ENCODE measurements around the gene TUBGCP6.

Gene TUBGCP6

GRCh38 chr22:50218996-50219727, 25.7 kb downstream of the TUBGCP6 start:
- no peaks in the 10 kb centered on the region for H3K36me3 ChIP-seq (ENCODE audit: insufficient read depth)

DNA sequence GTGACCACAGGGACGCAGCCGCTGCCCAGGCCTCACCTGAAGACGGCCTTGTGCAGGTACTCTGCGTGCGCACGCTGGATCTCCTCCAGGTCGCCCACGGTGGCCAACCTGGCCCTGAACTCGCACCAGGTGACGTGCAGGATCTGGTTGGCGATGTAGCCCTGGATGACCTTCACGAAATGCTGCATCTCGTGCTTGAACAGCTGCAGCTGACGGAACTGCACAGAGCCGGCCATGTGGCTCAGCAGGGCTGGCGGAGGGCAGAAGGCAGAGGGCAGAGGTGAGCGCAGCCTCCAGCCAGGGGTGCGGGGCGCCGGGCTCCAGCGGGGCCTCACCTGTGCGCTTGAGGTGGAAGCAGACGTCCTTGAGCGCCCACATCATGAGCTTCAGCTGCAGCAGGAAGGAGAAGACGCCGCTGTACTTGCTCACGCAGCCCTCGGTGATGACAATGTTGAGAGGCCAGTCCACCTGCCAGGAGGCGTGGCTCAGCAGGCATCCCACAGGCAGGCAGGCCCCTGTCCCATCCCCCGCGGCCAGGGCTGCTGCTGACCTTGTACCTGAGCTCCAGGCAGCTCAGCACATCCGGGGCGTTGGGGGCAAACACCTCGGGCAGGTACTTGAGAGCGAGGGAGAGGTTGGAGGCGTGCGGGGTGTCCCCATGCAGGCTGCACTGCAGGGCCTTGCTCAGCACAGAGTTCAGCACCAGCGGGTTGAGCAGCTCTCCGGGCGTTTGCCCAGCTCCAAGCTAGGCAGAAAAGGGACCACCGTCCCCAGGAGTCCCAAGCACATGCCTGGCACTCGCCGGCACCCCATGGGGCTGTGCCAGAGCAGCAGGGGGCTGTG, 26.4 kb downstream of the TUBGCP6 start:
- Histone ChIP-seq H3K79me2 (ENCODE audit: insufficient read depth, low read depth) (no peaks in the 10 kb centered on the region), H4K20me1 (ENCODE audit: insufficient read depth) (no peaks in the 10 kb centered on the region), H3K9ac (no peak overlapping the region), H3K4me2 (no peak overlapping the region), H3K4me3 (IDR thresholded peaks at IDR 0.05; ENCODE audit: insufficient read depth, low read depth, low read length) (no peak overlapping the region), H3K27me3 (ENCODE audit: insufficient read depth, low read depth) (no peaks in the 10 kb centered on the region), H3K4me1 (ENCODE audit: low read depth, poor library complexity, severe bottlenecking) (no peaks in the 10 kb centered on the region), H2AFZ (ENCODE audit: low read depth) (no peak overlapping the region), H3K36me3 (ENCODE audit: insufficient read depth) (no peaks in the 10 kb centered on the region), H3K27ac (no peak overlapping the region)
- no peak for TF ChIP-seq CTCF (conservative IDR thresholded peaks at IDR 0.05; ENCODE audit: low read depth, low read length)

More at GRCh38 chr22:50218996-50219727, 25.7 kb downstream of the TUBGCP6 start:
- TF ChIP-seq CTCF (conservative IDR thresholded peaks at IDR 0.05; ENCODE audit: low read depth, low read length) = no peak
- H3K9ac ChIP-seq = no peak overlapping the region
- no peak overlapping the region for H3K4me3 ChIP-seq (IDR thresholded peaks at IDR 0.05; ENCODE audit: insufficient read depth, low read depth, low read length)
- no peaks in the 10 kb centered on the region for H3K4me1 ChIP-seq (ENCODE audit: low read depth, poor library complexity, severe bottlenecking)
- H3K27ac ChIP-seq = no peak overlapping the region
- H3K4me2 ChIP-seq = no peak overlapping the region
- H4K20me1 ChIP-seq (ENCODE audit: insufficient read depth) = no peaks in the 10 kb centered on the region
- H3K27me3 ChIP-seq (ENCODE audit: insufficient read depth, low read depth) = no peaks in the 10 kb centered on the region
- H2AFZ ChIP-seq (ENCODE audit: low read depth) = no peak overlapping the region
- no peaks in the 10 kb centered on the region for H3K79me2 ChIP-seq (ENCODE audit: insufficient read depth, low read depth)

DNA sequence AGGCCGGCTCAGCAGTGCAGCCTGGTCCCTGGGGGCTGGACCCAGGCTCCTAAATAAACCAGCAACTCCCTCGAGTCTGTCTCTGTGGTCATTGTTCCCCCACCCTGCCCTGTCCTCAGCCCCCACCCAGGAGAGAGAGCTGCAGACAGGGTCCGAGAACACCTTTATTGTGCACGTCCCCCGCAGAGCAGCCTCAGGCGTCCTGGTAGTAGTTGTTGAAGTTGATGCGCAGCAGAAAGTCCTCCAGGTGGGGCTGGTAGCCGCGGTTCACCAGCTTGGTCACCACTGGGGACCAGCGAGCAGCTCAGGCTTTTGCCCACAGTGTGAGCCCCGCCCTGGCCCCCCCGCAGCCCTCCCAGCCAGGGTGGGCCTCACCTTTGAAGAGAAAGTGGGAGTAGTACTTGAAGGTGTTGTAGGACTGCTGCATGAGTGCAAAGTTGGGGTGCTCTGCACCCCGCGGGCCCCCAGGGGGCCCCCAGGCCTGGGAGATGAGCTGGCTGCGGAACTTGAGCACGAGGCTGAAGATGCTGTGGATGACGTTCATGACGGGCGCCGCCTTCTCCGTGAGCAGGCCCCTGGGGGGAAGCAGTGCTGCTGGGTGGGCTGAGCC, 27.2 kb downstream of the TUBGCP6 start:
- Histone ChIP-seq H3K36me3 (ENCODE audit: insufficient read depth) (no peaks in the 10 kb centered on the region), H2AFZ (ENCODE audit: low read depth) (no peak overlapping the region), H3K9ac (no peak overlapping the region), H3K4me1 (ENCODE audit: low read depth, poor library complexity, severe bottlenecking) (no peaks in the 10 kb centered on the region), H3K79me2 (ENCODE audit: insufficient read depth, low read depth) (no peaks in the 10 kb centered on the region), H3K4me2 (no peak overlapping the region), H3K27ac (no peak overlapping the region), H3K4me3 (IDR thresholded peaks at IDR 0.05; ENCODE audit: insufficient read depth, low read depth, low read length) (no peak overlapping the region), H4K20me1 (ENCODE audit: insufficient read depth) (no peaks in the 10 kb centered on the region), H3K27me3 (ENCODE audit: insufficient read depth, low read depth) (no peaks in the 10 kb centered on the region)
- TF ChIP-seq CTCF (conservative IDR thresholded peaks at IDR 0.05; ENCODE audit: low read depth, low read length) = no peak

- H3K36me3 ChIP-seq (ENCODE audit: insufficient read depth) = no peaks in the 10 kb centered on the region
- H3K79me2 ChIP-seq (ENCODE audit: insufficient read depth, low read depth) = no peaks in the 10 kb centered on the region
- no peak for TF ChIP-seq CTCF (conservative IDR thresholded peaks at IDR 0.05; ENCODE audit: low read depth, low read length)
- no peak overlapping the region for H3K4me3 ChIP-seq (IDR thresholded peaks at IDR 0.05; ENCODE audit: insufficient read depth, low read depth, low read length)
- no peak overlapping the region for H2AFZ ChIP-seq (ENCODE audit: low read depth)
- no peak overlapping the region for H3K4me2 ChIP-seq
- H4K20me1 ChIP-seq (ENCODE audit: insufficient read depth) = no peaks in the 10 kb centered on the region
- H3K27ac ChIP-seq = no peak overlapping the region
- no peak overlapping the region for H3K9ac ChIP-seq
- no peaks in the 10 kb centered on the region for H3K4me1 ChIP-seq (ENCODE audit: low read depth, poor library complexity, severe bottlenecking)
- H3K27me3 ChIP-seq (ENCODE audit: insufficient read depth, low read depth) = no peaks in the 10 kb centered on the region
Measured at GRCh38 chr22:50216684-50217520, 27.9 kb downstream of the TUBGCP6 start.

Measured in KMS-11 (cell line).